GM12878 (cell line): ENCODE data around the gene MOGAT3. TPM values are rescaled to one million over a fixed set of nuclear protein-coding genes. Genes with fewer than 3 reads are reported as not detected.

ENCODE experiments used
- ATAC-seq: fragments of 200-7000 bp; cut with Tn5 transposase; 3 replicates; pipeline ENCODE4 v1.9.1; 2020; ENCODE audit warnings: mild to moderate bottlenecking, moderate library complexity
- BruUV-seq: library from RNA; stranded (reverse); fragments of 400-500 nt; replicated peaks from 2 replicates; lab custom pipeline; 2021; lab: Mats Ljungman, UMichigan
- CTCF ChIA-PET: fragments of 300-600 bp; sonication (Branson Sonifier 250); formaldehyde crosslinking; extraction: SDS; loops from one replicate; lab custom pipeline; 2021; ENCODE audit warnings: inconsistent platforms; lab: Yijun Ruan, JAX
- POLR2A ChIA-PET: fragments of 350-600 bp; formaldehyde crosslinking; extraction: SDS; loops from one replicate; lab custom pipeline; 2021; ENCODE audit warnings: inconsistent platforms; lab: Charles Lee
- RAD21 ChIA-PET: fragments of 300-600 bp; sonication (Branson Sonifier 250); formaldehyde crosslinking; loops from one replicate; lab custom pipeline; 2023; ENCODE audit warnings: antibody characterized with exemption; ENCODE audit not compliant: unreplicated experiment; lab: Charles Lee
- SMC1A ChIA-PET: fragments of 300-600 bp; sonication (Branson Sonifier 250); formaldehyde crosslinking; loops from one replicate; lab custom pipeline; 2023; ENCODE audit not compliant: unreplicated experiment, uncharacterized antibody; lab: Charles Lee
- DNase-seq: peaks from one replicate; pipeline ENCODE4 v3.0.0-alpha.2; 2011; ENCODE audit warnings: low read depth, low spot score
- FAIRE-seq: peaks from 3 replicates; lab custom pipeline; 2011; peaks lifted over from hg19 to GRCh38; lab: Jason Lieb, UNC
- H2AFZ ChIP-seq: 2 replicates; pipeline ENCODE4 v1.6.0; 2011; ENCODE audit warnings: low read depth, low read length, control low read depth; ENCODE audit not compliant: control insufficient read depth
- H3K27ac ChIP-seq: 2 replicates; pipeline ENCODE4 v1.5.1; 2011; ENCODE audit warnings: control low read depth; ENCODE audit not compliant: control insufficient read depth, insufficient read depth
- H3K27me3 ChIP-seq, 2 experiments: replicated peaks in 1 of 2; 2 replicates each; pipeline versions ENCODE4 v1.6.0 to v1.6.1; 2011; ENCODE audit warnings: low read length in 1 of 2; ENCODE audit not compliant: control insufficient read depth in 2 of 2, insufficient read depth in 2 of 2
- H3K36me3 ChIP-seq, 2 experiments: 2 replicates each; pipeline ENCODE4 v1.5.1; 2011; ENCODE audit warnings: low read length in 1 of 2; ENCODE audit not compliant: control insufficient read depth in 2 of 2, insufficient read depth in 2 of 2
- H3K4me1 ChIP-seq: 2 replicates; pipeline ENCODE4 v1.6.1; 2011; ENCODE audit warnings: mild to moderate bottlenecking, low read length, moderate library complexity, mixed read lengths; ENCODE audit not compliant: control insufficient read depth, insufficient read depth
- H3K4me2 ChIP-seq: 2 replicates; pipeline ENCODE4 v1.6.0; 2011; ENCODE audit warnings: control low read depth; ENCODE audit not compliant: control insufficient read depth, insufficient read depth
- H3K4me3 ChIP-seq: fragments of 200-600 bp; sonication (generic); 2 replicates; pipeline ENCODE4 v1.5.1; 2016
- H3K79me2 ChIP-seq: 2 replicates; pipeline ENCODE4 v1.6.0; 2011; ENCODE audit warnings: low read length; ENCODE audit not compliant: control insufficient read depth, insufficient read depth
- H3K9ac ChIP-seq: 2 replicates; pipeline ENCODE4 v1.8.0; 2011; ENCODE audit warnings: low read length, control low read depth, mixed read lengths; ENCODE audit not compliant: control insufficient read depth, insufficient read depth
- H3K9me3 ChIP-seq: replicated peaks from 3 replicates; pipeline ENCODE4 v1.5.1; 2011; ENCODE audit warnings: mild to moderate bottlenecking, low read length; ENCODE audit not compliant: control insufficient read depth, insufficient read depth
- H4K20me1 ChIP-seq: 2 replicates; pipeline ENCODE4 v1.6.0; 2011; ENCODE audit not compliant: control insufficient read depth, insufficient read depth
- BCLAF1 ChIP-seq: fragments of 450-650 bp; IDR thresholded peaks from 2 replicates; pipeline ENCODE4 v1.6.1; 2017; ENCODE audit warnings: antibody characterized with exemption, mild to moderate bottlenecking, moderate library complexity
- PML ChIP-seq: IDR thresholded peaks from 2 replicates; pipeline ENCODE4 v1.6.1; 2012; ENCODE audit warnings: low read length, inconsistent platforms
- PRDM15 ChIP-seq: fragments of 450-650 bp; formaldehyde crosslinking; IDR thresholded peaks from 2 replicates; pipeline ENCODE4 v1.4.0; 2020; ENCODE audit warnings: mild to moderate bottlenecking, moderate library complexity
- RUNX3 ChIP-seq: IDR thresholded peaks from 2 replicates; pipeline ENCODE4 v1.6.1; 2012; ENCODE audit warnings: low read length, inconsistent platforms
- SMAD5 ChIP-seq: IDR thresholded peaks from 2 replicates; pipeline ENCODE4 v1.6.1; 2016; ENCODE audit warnings: antibody characterized with exemption, low read depth
- STAT3 ChIP-seq: IDR thresholded peaks from 2 replicates; pipeline ENCODE4 v1.6.1; 2011; ENCODE audit warnings: low read depth, low read length, improper control_type of control experiment
- ZBTB4 ChIP-seq: fragments of 450-650 bp; formaldehyde crosslinking; IDR thresholded peaks from 2 replicates; pipeline ENCODE4 v1.4.0; 2022; ENCODE audit warnings: mild to moderate bottlenecking, moderate library complexity
- WGBS: methylation state at CpG from one replicate; pipeline ENCODE4 v1.1.6; 2016; ENCODE audit warnings: low lambda C conversion rate; ENCODE audit not compliant: insufficient replicate concordance, insufficient coverage; ENCODE audit errors: missing lambda C conversion rate; 5-methylcytosine and 5-hydroxymethylcytosine counted together
- in situ Hi-C: fragments of 300-500 bp; cut with MboI; formaldehyde crosslinking; loops from 9 replicates; pipeline ENCODE4 v1.14.3; 2018; ENCODE audit warnings: mixed read lengths
- intact Hi-C: fragments of 100-400 bp; cut with micrococcal nuclease; formaldehyde crosslinking; loops from one replicate; pipeline ENCODE4 v1.14.2; 2022; ENCODE audit not compliant: unreplicated experiment
- polyA plus RNA-seq, 11 experiments: library from polyadenylated mRNA; depleted of rRNA in 4 of 11; unstranded in 6 of 11; stranded (reverse) in 5 of 11; fragments of >200 nt; fragmentation: Nextera tagmentation in 4 of 11; fragmentation: Illumina TruSeq in 1 of 11; extraction: Ambion mirVana in 4 of 11; extraction: Trizol in 1 of 11; gene quantifications; 1 replicate in 1 of 11; 2 replicates in 10 of 11; pipeline versions ENCODE4 v1.2.1 to v1.2.3, GENCODE V29; 2011 to 2016; ENCODE audit warnings: inconsistent platforms in 2 of 11, missing spikeins in 2 of 11, low read depth in 1 of 11
- total RNA-seq, 4 experiments: library from RNA; depleted of rRNA in 3 of 4; stranded (reverse); fragments of >200 nt in 3 of 4; fragmentation: Illumina TruSeq in 1 of 4; extraction: Trizol in 1 of 4; gene quantifications; 2 replicates each; pipeline versions ENCODE4 v1.2.1 to v1.2.3, GENCODE V29; 2013 to 2021

Gene MOGAT3
- total and polyA plus RNA-seq, 10 of the 15 experiments (the other 5 are each of a cell fraction or from before 2014, with no cell fraction given): 0.11 TPM; not detected in 9

GRCh38 chr7:101168412-101169049, 32.3 kb downstream of the MOGAT3 start:
- intact Hi-C loops: loop anchor here (1.0 kb wide), 2 partner anchors 20 to 24 kb away; no protein-coding TSS in a partner anchor
- no peak for TF ChIP-seq BCLAF1
- TF ChIP-seq PML: no peak
- TF ChIP-seq SMAD5: no peak
- no peak for TF ChIP-seq ZBTB4 (CRISPR knock-in tag)
- TF ChIP-seq STAT3: no peak
- no peak for TF ChIP-seq RUNX3
- TF ChIP-seq PRDM15 (CRISPR knock-in tag): no peak
- TF ChIP-seq, all 136 proteins: peak for 0
- ChIA-PET POLR2A (interaction anchor here (0.7 kb wide), 1 partner anchor 24 kb away, joined by 4 read pairs; no protein-coding TSS in a partner anchor), SMC1A (interaction anchor here (1.2 to 1.8 kb wide), 2 partner anchors 24 to 26 kb away, joined by 4 to 9 read pairs; no protein-coding TSS in a partner anchor), CTCF (interaction anchor here (0.6 to 6.1 kb wide), 3 partner anchors 27 to 34 kb away, joined by 4 to 80 read pairs (median 4); no protein-coding TSS in a partner anchor), RAD21 (interaction anchor here (0.7 to 1.8 kb wide), 2 partner anchors 25 to 1220 kb away, joined by 3 to 12 read pairs; no protein-coding TSS in a partner anchor)
- Histone ChIP-seq H3K4me1 (peaks cover 11% of the 10 kb centered on the region), H3K4me3 (no peak overlapping the region), H2AFZ (no peak overlapping the region), H3K27ac (no peak overlapping the region), H3K9ac (no peak overlapping the region), H3K36me3 (no peaks in the 10 kb centered on the region), H3K4me2 (no peak overlapping the region), H3K9me3 (no peaks in the 10 kb centered on the region; the same call in 2 of the 3 replicates), H3K79me2 (no peaks in the 10 kb centered on the region), H3K27me3 (peaks cover 36 to 41% of the 10 kb centered on the region in 2 experiments), H4K20me1 (no peaks in the 10 kb centered on the region)
- FAIRE-seq (no peak), ATAC-seq (no peak), DNase-seq (no peak)
- in situ Hi-C loops: no loop called here
- 7% methylated on average over 4 of the region's 6 CpGs for WGBS
- no TSS peak for BruUV-seq
